ENCODE results near the gene MAMDC4.
"Not testable (repeated sequence)": the region's sequence is repeated elsewhere in the genome, so short reads cannot be mapped to it uniquely, and the experiment has no call there.

The MAMDC4 gene

DNA sequence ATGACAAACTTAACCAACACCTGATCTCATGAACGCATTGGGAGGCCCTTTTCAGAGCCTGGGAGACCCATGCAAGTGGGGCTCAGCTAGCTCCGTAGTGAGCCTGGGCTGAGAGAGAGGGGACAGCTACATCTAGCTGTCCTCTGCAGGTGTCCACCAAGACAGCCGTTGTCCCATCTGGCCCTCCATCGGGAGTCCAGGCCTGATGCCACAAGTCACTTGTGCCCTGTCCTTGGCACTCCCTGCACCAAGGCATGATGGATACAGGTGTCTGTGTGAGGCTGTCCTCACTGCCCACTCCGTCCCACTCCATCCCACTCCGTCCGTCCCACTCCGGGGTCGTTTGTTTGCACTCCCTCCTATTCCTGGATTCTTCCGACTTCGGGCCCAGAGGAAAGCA, 16.5 kb downstream of the MAMDC4 start:
- H3K27ac ChIP-seq, result no peak overlapping the region
- TF ChIP-seq, protein P1, sequence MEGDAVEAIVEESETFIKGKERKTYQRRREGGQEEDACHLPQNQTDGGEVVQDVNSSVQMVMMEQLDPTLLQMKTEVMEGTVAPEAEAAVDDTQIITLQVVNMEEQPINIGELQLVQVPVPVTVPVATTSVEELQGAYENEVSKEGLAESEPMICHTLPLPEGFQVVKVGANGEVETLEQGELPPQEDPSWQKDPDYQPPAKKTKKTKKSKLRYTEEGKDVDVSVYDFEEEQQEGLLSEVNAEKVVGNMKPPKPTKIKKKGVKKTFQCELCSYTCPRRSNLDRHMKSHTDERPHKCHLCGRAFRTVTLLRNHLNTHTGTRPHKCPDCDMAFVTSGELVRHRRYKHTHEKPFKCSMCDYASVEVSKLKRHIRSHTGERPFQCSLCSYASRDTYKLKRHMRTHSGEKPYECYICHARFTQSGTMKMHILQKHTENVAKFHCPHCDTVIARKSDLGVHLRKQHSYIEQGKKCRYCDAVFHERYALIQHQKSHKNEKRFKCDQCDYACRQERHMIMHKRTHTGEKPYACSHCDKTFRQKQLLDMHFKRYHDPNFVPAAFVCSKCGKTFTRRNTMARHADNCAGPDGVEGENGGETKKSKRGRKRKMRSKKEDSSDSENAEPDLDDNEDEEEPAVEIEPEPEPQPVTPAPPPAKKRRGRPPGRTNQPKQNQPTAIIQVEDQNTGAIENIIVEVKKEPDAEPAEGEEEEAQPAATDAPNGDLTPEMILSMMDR (IDR thresholded peaks at IDR 0.05), result no peak
- TF ChIP-seq ZFX (IDR thresholded peaks at IDR 0.05; ENCODE audit: borderline replicate concordance), result no peak

DNA sequence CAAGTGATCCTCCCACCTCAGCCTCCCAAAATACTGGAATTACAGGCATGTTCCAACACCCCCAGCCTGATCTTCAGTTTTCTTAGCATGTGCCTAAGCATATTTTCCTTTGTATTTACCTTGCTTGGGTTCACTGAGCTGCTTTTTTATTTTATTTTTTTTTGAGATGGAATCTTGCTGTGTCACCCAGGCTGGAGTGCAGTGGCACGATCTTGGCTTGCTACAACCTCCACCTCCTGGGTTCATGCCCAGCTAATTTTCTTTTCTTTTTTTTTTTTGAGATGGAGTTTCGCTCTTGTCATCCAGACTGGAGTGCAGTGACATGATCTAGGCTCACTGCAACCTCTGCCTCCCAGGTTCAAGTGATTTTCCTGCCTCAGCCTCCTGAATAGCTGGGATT, 17.5 kb downstream of the MAMDC4 start:
- H3K27ac ChIP-seq, result not testable (repeated sequence)

DNA sequence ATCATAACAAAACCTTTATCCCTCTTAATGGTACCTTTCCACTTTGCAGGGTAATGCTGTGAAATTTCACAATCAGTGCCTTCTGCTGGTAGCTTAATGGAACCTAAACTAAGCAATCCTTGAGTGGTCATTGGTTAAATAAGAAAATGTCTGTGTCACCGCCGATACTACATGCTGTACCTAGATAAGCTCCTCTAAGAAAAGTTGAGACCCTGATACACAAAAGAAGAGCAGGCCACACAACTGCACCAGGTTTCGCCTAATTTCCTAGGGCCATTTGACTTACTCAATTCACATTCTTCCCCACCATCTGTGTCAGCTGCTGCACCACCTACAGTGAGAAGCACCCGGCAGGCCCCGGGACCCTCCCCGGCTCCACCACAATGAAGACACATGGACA, 23.0 kb downstream of the MAMDC4 start:
- no peak overlapping the region for H3K27ac ChIP-seq
- TF ChIP-seq, protein P1 (IDR thresholded peaks at IDR 0.05), result no peak
- no peak for TF ChIP-seq ZFX (IDR thresholded peaks at IDR 0.05; ENCODE audit: borderline replicate concordance)

DNA sequence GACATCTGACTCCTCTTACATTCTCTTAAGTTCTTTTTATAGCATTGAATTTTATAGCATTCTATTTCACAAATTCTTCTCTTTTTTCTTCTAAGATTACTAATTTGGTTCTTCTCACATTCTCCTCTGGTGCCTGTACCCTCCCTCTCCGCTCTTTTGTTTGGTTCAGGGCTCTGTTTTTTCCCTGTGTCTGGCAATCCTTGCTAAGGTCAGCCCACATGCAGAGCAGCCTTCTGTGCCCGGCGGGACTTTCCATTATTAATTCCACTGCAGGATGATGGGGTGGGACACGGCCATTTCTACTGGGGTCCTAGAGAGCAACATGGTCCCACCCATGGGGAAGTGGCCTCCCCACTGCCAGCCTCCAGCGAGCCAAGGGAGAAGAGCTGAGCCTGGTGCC, 24.3 kb downstream of the MAMDC4 start:
- TF ChIP-seq, protein P1 (IDR thresholded peaks at IDR 0.05), result no peak
- TF ChIP-seq ZFX (IDR thresholded peaks at IDR 0.05; ENCODE audit: borderline replicate concordance), result no peak
- H3K27ac ChIP-seq, result no peak overlapping the region

DNA sequence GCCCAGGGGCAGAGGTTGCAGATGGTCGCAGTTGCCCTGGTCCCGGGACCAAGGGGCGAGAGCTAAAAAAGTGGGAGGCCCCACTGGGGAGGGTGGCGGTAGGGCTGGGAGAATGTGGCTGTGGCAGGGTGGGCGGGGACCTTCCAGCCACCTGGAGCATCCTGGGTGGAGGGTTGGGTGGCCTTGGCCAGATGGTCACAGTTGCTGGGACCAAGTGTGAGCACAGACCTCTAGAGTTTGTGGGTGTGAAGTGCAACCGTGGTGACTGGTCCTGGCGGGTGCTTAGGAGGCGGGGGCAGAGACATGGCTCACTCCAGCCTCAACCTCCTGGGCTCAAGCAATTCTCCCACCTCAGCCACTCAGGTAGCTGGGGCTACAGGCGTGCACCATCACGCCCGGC, 28.5 kb downstream of the MAMDC4 start:
- no peak for TF ChIP-seq ZFX (IDR thresholded peaks at IDR 0.05; ENCODE audit: borderline replicate concordance)
- TF ChIP-seq, protein P1 (IDR thresholded peaks at IDR 0.05), result no peak
- no peak overlapping the region for H3K27ac ChIP-seq

DNA sequence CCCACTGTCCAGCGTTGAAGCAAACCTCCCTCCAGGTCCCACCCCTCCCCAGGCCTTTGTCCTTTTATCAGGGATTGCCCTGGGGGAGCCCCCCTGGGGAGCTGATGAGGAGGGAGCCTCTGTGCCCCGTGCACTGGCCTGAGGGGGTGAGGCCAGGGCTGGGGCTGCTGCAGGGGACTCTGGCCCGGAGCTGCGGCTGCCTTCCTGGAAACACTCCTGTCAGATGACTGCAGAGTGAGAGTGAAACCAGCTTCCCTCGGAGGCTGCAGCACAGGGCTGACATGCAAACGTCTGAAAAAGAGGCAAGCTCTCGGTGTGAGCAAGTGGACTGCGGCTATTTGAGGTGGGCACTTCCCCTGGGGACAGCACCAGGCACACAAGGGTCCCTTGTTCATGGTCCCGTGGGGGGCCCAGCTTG, 29.6 kb downstream of the MAMDC4 start:
- TF ChIP-seq, protein P1 (IDR thresholded peaks at IDR 0.05), result no peak
- TF ChIP-seq ZFX (IDR thresholded peaks at IDR 0.05; ENCODE audit: borderline replicate concordance), result no peak
- no peak overlapping the region for H3K27ac ChIP-seq

DNA sequence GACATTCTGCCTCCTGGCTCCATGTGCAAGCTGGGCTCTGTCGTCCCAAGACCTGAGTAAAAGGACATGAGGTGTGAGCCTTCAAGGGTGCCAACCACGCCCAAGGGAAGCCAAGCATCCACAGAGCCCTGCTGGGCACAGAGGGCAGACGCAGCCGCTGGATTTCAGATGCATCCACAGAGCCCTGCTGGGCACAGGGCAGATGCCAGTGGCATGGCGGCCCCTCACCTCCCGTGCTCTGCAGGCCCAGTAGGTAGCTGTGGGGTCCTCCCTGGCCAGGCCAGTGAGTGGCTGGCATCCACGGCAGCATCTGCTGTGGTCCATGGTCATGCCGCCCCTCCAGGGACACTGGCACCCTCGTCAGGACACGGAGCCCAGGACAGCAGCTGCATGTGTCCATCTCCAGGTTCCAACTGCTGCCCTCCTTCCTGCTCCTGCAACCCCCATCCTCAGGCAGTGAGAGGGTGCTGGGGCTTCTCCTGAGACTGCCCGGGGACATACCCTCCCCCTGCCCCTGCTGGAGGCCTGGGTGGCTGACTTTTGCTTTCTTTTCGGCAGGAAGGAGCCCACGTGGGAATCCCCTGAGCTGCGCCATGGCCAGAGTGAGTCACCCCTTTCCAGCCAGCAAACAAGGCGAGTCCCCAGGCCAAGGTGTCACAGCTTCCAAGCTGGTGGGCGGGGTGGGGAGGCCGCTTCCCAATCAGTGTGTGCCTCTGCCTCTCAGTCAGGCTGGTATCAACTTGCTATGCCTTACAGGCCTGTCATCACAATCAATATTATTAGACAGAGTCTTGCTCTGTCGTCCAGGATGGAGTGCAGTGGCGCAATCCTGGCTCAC, 30.2 kb downstream of the MAMDC4 start:
- H3K27ac ChIP-seq, result no peak overlapping the region
- TF ChIP-seq, protein P1 (IDR thresholded peaks at IDR 0.05), result no peak
- TF ChIP-seq ZFX (IDR thresholded peaks at IDR 0.05; ENCODE audit: borderline replicate concordance), result no peak

DNA sequence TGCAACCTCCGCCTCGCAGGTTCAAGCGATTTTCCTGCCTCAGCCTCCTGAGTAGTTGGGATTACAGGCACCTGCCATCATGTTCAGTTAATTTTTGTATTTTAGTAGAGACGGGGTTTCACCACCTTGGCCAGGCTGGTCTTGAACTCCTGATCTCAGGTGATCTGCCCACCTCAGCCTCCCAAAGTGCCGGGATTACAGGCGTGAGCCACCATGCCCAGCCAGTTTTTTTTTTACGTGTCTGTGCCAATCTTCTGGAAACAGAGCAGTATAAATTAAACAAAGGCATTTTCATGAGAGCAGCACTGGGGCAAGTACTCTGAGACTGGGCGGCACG, 30.8 kb downstream of the MAMDC4 start:
- H3K27ac ChIP-seq, result not testable (repeated sequence)

DNA sequence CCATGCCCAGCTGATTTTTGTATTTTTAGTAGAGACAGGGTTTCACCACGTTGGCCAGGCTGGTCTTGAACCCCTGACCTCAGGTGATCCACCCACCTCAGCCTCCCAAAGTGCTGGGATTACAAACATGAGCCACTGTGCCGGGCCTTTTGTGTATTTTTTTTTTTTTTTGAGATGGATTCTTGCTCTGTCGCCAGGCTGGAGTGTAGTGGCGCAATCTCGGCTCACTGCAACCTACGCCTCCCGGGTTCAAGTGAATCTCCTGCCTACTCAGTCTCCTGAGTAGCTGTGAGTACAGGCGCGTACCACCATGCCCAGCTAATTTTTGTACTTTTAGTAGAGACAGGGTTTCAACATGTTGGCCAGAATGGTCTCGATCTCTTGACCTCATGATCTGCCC, 31.5 kb downstream of the MAMDC4 start:
- not testable (repeated sequence) for H3K27ac ChIP-seq

All from 22Rv1 (cell line).